Activated CD4-positive, CD25-positive, alpha-beta regulatory T cell treated with anti-CD3 and anti-CD28 coated beads, Interleukin-2, amount 50 U/mL, for 72 hours (primary cell): ENCODE data around the gene SERTAD1.
"Not testable (repeated sequence)": the region's sequence is repeated elsewhere in the genome, so short reads cannot be mapped to it uniquely, and the experiment has no call there.

Experiments used
- DNase-seq: peaks from one replicate; pipeline ENCODE4 v3.0.0; 2021

The SERTAD1 gene

GRCh38 chr19:40449506-40449905, 23.7 kb upstream of the SERTAD1 start:
- no peak for DNase-seq

DNA sequence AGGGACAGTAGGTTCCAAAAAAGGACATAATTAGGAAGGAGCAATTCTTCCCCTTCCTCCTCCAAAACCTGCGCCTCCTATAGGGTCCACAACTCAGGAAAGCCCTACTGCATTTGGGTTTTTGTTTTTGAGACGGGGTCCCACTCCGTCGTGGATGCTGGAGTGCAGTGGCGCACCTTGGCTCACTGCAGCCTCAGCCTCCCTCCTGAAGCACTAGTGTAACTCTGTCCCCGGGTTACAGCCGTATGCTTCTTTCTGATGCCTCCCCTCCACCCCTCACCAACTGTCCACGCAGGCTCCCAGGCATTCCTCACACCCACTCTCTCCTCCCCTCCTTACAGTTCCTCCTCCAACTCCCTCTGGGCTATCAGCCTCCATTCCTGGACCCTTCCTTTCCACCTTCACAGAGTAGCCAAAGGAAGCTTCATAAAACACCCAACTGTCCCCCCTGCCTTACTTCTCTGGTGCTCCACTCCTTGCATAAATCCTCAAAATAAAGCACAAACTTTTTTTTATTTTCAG, 20.5 kb upstream of the SERTAD1 start:
- DNase-seq = no peak

GRCh38 chr19:40445780-40446262, 20.0 kb upstream of the SERTAD1 start:
- DNase-seq = no peak

- DNase-seq = no peak
Measured at GRCh38 chr19:40444825-40445312, 19.1 kb upstream of the SERTAD1 start.

- peak; percentile 99 for DNase-seq
Measured at GRCh38 chr19:40444000-40444824, 18.4 kb upstream of the SERTAD1 start, which contains the start of gene SERTAD3. Gene SERTAD3 (minus strand): TSS chr19:40444335. CDS start chr19:40442080, 2,255 bp downstream.

DNA sequence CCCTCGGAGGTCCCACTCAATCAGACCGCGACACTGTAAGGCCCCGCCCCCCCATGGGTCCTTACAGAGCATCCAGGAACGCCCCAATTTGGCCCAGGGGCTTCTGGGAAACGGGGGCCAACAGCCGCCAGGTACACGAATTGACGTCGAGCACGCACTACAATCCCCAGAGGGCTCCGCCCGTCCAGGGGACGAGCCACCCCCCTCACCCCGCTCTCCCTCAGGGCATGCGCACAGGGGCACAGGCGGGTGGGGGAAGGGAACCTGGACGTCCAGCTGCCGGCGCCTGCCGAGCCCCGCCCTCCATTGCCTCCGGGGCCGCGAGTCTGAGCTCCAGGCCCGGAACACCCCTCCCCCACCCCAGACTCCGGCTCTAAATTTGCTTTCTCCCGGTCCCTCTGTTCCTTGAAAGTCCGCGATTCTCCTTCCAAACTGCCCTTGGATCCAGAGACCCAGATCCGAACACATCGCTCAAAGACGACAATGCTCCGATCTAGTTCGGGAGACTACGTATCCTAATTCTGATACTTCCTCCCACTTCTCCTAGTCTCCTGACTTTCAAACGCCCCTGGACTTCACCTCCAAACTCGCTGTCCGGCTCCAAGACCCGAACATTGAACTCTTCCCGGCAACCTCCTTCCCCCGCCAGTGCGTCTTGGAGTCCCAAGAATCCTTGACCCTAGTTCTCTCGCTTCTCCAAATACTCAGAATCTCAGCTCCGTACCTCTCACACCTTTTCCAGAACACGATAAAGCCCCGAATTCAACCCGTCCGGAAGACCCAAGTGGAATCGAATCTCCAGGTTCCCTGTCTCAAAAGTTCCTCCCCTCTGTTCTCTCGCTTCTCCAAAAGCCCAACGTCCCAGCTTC, 17.6 kb upstream of the SERTAD1 start:
- peak; percentile 96 for DNase-seq

- no peak for DNase-seq
Measured at GRCh38 chr19:40442328-40443130, 16.7 kb upstream of the SERTAD1 start.

GRCh38 chr19:40441719-40442253, 16.0 kb upstream of the SERTAD1 start:
- no peak for DNase-seq

GRCh38 chr19:40438284-40438683, 12.5 kb upstream of the SERTAD1 start:
- DNase-seq = no peak

DNA sequence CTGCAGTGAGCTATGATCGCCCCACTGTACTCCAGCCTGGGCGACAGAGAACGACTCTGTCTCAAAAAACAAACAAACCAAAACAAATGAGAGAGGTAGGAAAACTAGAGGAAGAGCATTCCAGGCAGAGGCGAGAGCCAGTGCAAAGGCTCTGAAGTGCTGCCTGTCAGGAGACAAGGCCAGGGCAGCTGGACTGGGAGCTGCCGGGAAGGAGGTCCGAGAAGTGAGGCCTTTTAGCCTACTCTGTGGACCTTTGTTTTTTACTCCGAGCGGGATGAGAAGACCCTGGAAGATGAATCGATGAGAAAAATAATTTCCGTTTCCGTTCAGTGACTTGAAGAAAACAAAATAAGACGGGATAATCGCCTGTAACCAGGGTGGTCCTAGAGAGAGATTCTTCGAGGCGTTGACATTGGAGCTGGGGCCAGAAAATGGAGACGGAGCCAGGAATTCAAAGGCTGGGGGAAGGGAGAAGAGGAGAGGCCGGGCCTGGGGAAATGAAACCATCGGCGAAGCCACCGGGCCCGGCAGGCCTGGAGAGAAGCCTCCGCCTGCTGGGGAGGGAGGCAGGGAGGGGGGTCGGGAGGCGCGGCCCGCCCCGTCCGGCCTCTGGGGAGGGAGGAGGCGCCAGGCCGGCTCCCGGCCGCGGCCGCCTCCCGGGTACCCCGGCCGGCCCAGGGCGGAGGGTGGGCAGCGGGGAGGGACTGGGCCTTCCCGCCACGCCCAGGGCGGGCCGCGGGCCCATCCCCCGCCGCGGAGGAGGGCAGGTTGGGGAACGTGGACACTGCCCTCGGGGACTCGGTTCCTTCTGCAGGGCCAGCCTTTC, 7.8 kb upstream of the SERTAD1 start:
- peak; percentile 64 for DNase-seq

DNA sequence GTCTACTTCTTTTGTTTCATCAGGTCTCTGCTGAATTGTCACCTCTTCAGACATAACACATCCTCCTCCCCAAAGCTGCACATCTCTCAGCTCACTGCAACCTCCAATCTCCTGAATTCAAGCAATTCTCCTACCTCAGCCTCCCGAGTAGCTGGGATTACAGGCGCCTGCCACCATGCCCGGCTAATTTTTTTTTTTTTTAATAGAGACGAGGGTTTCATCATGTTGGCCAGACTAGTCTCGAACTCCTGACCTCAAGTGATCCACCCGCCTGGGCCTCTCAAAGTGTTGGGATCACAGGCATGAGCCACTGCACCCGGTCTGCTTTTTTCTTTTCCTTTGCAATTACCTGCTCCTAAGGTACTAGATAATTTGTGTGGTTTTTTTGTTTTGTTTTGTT, 7.0 kb upstream of the SERTAD1 start:
- DNase-seq = not testable (repeated sequence)

GRCh38 chr19:40431698-40432097, 5.9 kb upstream of the SERTAD1 start:
- DNase-seq = no peak

DNA sequence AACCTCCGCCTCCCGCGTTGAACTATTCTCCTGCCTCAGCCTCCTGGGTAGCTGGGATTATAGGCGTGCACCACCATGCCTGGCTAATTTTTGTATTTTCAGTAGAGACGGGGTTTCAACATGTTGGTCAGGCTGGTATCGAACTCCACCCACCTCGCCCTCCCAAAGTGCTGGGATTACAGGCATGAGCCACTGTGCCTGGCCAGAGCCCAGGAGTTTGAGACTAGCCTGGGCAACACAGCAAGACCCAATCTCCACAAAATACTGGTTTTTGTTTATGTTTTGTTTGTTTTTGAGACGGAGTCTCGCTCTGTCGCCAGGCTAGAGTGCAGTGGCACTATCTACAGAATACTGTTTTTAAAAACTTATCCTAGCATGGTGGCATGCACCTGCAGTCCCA, 4.5 kb upstream of the SERTAD1 start:
- DNase-seq = not testable (repeated sequence)

- not testable (repeated sequence) for DNase-seq
Measured at GRCh38 chr19:40428197-40428596, 2.4 kb upstream of the SERTAD1 start.

GRCh38 chr19:40424637-40425449, 949 bp downstream of the SERTAD1 start:
- no peak for DNase-seq

GRCh38 chr19:40423938-40424337, 1.9 kb downstream of the SERTAD1 start:
- DNase-seq = no peak

GRCh38 chr19:40422748-40423566, 2.8 kb downstream of the SERTAD1 start:
- DNase-seq = no peak

- no peak for DNase-seq
Measured at GRCh38 chr19:40421993-40422747, 3.6 kb downstream of the SERTAD1 start.
